WTC11 (cell line): ENCODE results near the gene ADA. TPM values are rescaled to one million over a fixed set of nuclear protein-coding genes. Genes with fewer than 3 reads are reported as not detected.

Source experiments
- ATAC-seq: fragments of 200-7000 bp; cut with Tn5 transposase; 2 replicates; pipeline ENCODE4 v1.10.0; 2021; ENCODE audit warnings: mild to moderate bottlenecking, moderate library complexity
- CTCF ChIA-PET: fragments of 300-600 bp; sonication (Branson Sonifier 250); formaldehyde crosslinking; loops from one replicate; lab custom pipeline; 2021; ENCODE audit warnings: antibody characterized with exemption; lab: Charles Lee
- POLR2A ChIA-PET: fragments of 350-600 bp; sonication (Branson Sonifier 250); formaldehyde crosslinking; loops from one replicate; lab custom pipeline; 2021; ENCODE audit warnings: antibody characterized with exemption; lab: Charles Lee
- DNase-seq: peaks from one replicate; pipeline ENCODE4 v3.0.0; 2021; ENCODE audit warnings: low spot score
- H3K27ac Mint-ChIP-seq: 2 replicates; pipeline ENCODE4 v1.8.0; 2021; ENCODE audit warnings: mixed read lengths
- H3K27me3 Mint-ChIP-seq: 2 replicates; pipeline ENCODE4 v1.8.0; 2021; ENCODE audit warnings: low read depth, mild to moderate bottlenecking, moderate library complexity, mixed read lengths
- H3K36me3 Mint-ChIP-seq: 2 replicates; pipeline ENCODE4 v1.8.0; 2021; ENCODE audit warnings: mixed read lengths
- H3K4me1 Mint-ChIP-seq: 2 replicates; pipeline ENCODE4 v1.8.0; 2022; ENCODE audit warnings: mixed read lengths
- H3K4me3 Mint-ChIP-seq: 2 replicates; pipeline ENCODE4 v1.8.0; 2021; ENCODE audit warnings: mild to moderate bottlenecking, moderate library complexity, mixed read lengths
- H3K9me3 Mint-ChIP-seq: 2 replicates; pipeline ENCODE4 v1.8.0; 2021; ENCODE audit warnings: mixed read lengths
- ATF1 ChIP-seq: sonication (generic); formaldehyde crosslinking; IDR thresholded peaks from 2 replicates; pipeline ENCODE4 v1.8.1; 2023; ENCODE audit warnings: mild to moderate bottlenecking, moderate library complexity, missing genetic modification reagents
- EMX1 ChIP-seq: fragments of 250-450 bp; sonication (Bioruptor Pico); IDR thresholded peaks from 2 replicates; pipeline ENCODE4 v1.8.0; 2021; ENCODE audit warnings: mild to moderate bottlenecking
- GTF2I ChIP-seq: fragments of 250-450 bp; sonication (Bioruptor Pico); conservative IDR thresholded peaks from 2 replicates; pipeline ENCODE4 v1.4.0; 2021; ENCODE audit warnings: mild to moderate bottlenecking
- HMGA2 ChIP-seq: fragments of 250-450 bp; sonication (Bioruptor Pico); IDR thresholded peaks from 2 replicates; pipeline ENCODE4 v1.4.0; 2021; ENCODE audit warnings: mild to moderate bottlenecking, moderate library complexity
- JAZF1 ChIP-seq: fragments of 250-450 bp; sonication (Bioruptor Pico); IDR thresholded peaks from 2 replicates; pipeline ENCODE4 v1.9.0; 2021; ENCODE audit warnings: moderate library complexity, mild to moderate bottlenecking, inconsistent platforms
- NFE2L1 ChIP-seq: sonication (generic); formaldehyde crosslinking; IDR thresholded peaks from 2 replicates; pipeline ENCODE4 v1.8.1; 2023; ENCODE audit warnings: missing genetic modification reagents
- NFYB ChIP-seq: sonication (generic); formaldehyde crosslinking; conservative IDR thresholded peaks from 2 replicates; pipeline ENCODE4 v1.8.0; 2022; ENCODE audit warnings: low read depth, missing genetic modification reagents
- NR1H2 ChIP-seq: sonication (generic); formaldehyde crosslinking; IDR thresholded peaks from 2 replicates; pipeline ENCODE4 v1.9.0; 2021; ENCODE audit warnings: mild to moderate bottlenecking, moderate library complexity, missing genetic modification reagents
- SOX15 ChIP-seq: fragments of 250-450 bp; sonication (Bioruptor Pico); IDR thresholded peaks from 2 replicates; pipeline ENCODE4 v1.9.0; 2021; ENCODE audit warnings: mild to moderate bottlenecking
- SP1 ChIP-seq: sonication (generic); formaldehyde crosslinking; conservative IDR thresholded peaks from 2 replicates; pipeline ENCODE4 v1.8.1; 2022; ENCODE audit warnings: missing genetic modification reagents
- ZBTB21 ChIP-seq: sonication (generic); formaldehyde crosslinking; IDR thresholded peaks from 2 replicates; pipeline ENCODE4 v1.8.1; 2023; ENCODE audit warnings: mild to moderate bottlenecking, missing genetic modification reagents, borderline replicate concordance
- ZNF263 ChIP-seq: sonication (generic); formaldehyde crosslinking; IDR thresholded peaks from 2 replicates; pipeline ENCODE4 v1.8.1; 2022; ENCODE audit warnings: low read depth, mild to moderate bottlenecking, moderate library complexity, missing genetic modification reagents
- ZNF317 ChIP-seq: sonication (generic); formaldehyde crosslinking; IDR thresholded peaks from 2 replicates; pipeline ENCODE4 v1.8.1; 2023; ENCODE audit warnings: low read depth, mild to moderate bottlenecking, moderate library complexity, missing genetic modification reagents, borderline replicate concordance
- ZNF396 ChIP-seq: fragments of 250-450 bp; sonication (Bioruptor Pico); IDR thresholded peaks from 2 replicates; pipeline ENCODE4 v1.8.0; 2021; ENCODE audit warnings: mild to moderate bottlenecking, moderate library complexity, borderline replicate concordance
- total RNA-seq: library from RNA; stranded (reverse); gene quantifications from 3 replicates; pipeline ENCODE4 v1.2.3, GENCODE V29; 2021
- TF ChIP-seq, protein P1 (sequence below): sonication (generic); formaldehyde crosslinking; IDR thresholded peaks from 2 replicates; pipeline ENCODE4 v1.8.1; 2023; ENCODE audit warnings: mild to moderate bottlenecking, missing genetic modification reagents, moderate library complexity
- TF ChIP-seq, protein P2 (sequence below): sonication (generic); formaldehyde crosslinking; IDR thresholded peaks from 2 replicates; pipeline ENCODE4 v1.8.0; 2023; ENCODE audit warnings: mild to moderate bottlenecking, missing genetic modification reagents
- TF ChIP-seq, protein P3 (sequence below): sonication (generic); formaldehyde crosslinking; IDR thresholded peaks from 2 replicates; pipeline ENCODE4 v1.8.1; 2023; ENCODE audit warnings: mild to moderate bottlenecking, missing genetic modification reagents, moderate library complexity
- TF ChIP-seq, protein P4 (sequence below): fragments of 250-450 bp; sonication (Bioruptor Pico); conservative IDR thresholded peaks from 2 replicates; pipeline ENCODE4 v1.9.0; 2021; ENCODE audit warnings: mild to moderate bottlenecking

The ADA gene
- total RNA-seq, 1 experiment from 2014 or later = 19.7 TPM

DNA sequence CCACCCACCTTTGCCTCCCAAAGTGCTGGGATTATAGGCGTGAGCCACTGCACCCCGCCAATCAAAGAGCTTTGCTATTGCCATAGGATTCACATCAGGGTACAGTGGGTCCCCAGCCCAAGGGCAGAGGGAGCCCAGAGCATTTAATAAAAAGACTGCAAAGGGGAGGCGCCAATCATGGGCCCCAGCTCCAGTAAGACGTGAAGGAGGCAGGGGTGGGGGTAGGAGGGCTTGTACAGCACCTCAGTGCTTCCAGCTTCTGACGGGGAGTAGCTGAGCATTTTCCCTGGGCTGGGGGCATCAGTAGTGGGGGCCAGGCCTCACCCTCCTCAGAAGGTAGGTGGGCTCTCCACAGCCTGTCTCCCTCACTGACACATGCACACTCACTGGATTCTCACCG, 1.5 kb downstream of the ADA start (continued):
- TF ChIP-seq NR1H2 (no peak), NFE2L1 (CRISPR knock-in tag) (no peak), EMX1 (CRISPR knock-in tag) (no peak)
- TF ChIP-seq, protein P1, sequence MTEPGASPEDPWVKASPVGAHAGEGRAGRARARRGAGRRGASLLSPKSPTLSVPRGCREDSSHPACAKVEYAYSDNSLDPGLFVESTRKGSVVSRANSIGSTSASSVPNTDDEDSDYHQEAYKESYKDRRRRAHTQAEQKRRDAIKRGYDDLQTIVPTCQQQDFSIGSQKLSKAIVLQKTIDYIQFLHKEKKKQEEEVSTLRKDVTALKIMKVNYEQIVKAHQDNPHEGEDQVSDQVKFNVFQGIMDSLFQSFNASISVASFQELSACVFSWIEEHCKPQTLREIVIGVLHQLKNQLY (CRISPR knock-in tag) = no peak
- TF ChIP-seq, protein P2, sequence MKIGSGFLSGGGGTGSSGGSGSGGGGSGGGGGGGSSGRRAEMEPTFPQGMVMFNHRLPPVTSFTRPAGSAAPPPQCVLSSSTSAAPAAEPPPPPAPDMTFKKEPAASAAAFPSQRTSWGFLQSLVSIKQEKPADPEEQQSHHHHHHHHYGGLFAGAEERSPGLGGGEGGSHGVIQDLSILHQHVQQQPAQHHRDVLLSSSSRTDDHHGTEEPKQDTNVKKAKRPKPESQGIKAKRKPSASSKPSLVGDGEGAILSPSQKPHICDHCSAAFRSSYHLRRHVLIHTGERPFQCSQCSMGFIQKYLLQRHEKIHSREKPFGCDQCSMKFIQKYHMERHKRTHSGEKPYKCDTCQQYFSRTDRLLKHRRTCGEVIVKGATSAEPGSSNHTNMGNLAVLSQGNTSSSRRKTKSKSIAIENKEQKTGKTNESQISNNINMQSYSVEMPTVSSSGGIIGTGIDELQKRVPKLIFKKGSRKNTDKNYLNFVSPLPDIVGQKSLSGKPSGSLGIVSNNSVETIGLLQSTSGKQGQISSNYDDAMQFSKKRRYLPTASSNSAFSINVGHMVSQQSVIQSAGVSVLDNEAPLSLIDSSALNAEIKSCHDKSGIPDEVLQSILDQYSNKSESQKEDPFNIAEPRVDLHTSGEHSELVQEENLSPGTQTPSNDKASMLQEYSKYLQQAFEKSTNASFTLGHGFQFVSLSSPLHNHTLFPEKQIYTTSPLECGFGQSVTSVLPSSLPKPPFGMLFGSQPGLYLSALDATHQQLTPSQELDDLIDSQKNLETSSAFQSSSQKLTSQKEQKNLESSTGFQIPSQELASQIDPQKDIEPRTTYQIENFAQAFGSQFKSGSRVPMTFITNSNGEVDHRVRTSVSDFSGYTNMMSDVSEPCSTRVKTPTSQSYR (CRISPR knock-in tag) = no peak

DNA sequence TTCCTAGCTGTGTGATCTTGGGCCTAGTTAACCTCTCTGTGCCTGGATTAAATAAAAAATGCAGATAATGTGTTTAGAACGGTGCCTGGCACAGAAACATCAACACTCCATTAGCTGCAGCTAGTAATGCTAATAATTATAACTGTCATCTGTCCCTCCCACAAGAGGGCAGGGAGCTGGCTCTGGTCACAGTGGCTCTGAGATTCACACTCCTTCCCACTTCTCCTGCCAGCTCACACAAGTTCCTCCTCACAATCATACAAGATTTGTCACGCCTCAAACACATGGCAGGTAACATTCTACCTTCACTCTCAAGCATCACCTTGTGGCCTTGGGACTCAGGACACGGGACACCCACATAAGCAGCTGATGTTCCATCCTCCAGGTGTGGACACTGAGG, 2.4 kb downstream of the ADA start:
- Mint-ChIP-seq H3K27me3 (peaks cover 29% of the 10 kb centered on the region), H3K36me3 (peaks cover 9% of the 10 kb centered on the region), H3K4me3 (no peak overlapping the region), H3K27ac (no peak overlapping the region), H3K9me3 (peaks cover 10% of the 10 kb centered on the region), H3K4me1 (peaks cover 63% of the 10 kb centered on the region)
- CTCF ChIA-PET = interaction anchor here (0.8 to 5.6 kb wide), 6 partner anchors 13 to 46 kb away, joined by 3 to 72 read pairs (median 4); no protein-coding TSS in a partner anchor
- ATAC-seq = no peak
- POLR2A ChIA-PET = interaction anchor here (0.5 kb wide), 1 partner anchor 808 kb away, joined by 5 read pairs; no protein-coding TSS in a partner anchor
- no peak for DNase-seq
- 0 out of 2 replicates have a peak, but pooled peaks have one; percentile 17 for TF ChIP-seq ZNF317 (CRISPR knock-in tag)
- TF ChIP-seq ZNF396 (CRISPR knock-in tag) = no peak

DNA sequence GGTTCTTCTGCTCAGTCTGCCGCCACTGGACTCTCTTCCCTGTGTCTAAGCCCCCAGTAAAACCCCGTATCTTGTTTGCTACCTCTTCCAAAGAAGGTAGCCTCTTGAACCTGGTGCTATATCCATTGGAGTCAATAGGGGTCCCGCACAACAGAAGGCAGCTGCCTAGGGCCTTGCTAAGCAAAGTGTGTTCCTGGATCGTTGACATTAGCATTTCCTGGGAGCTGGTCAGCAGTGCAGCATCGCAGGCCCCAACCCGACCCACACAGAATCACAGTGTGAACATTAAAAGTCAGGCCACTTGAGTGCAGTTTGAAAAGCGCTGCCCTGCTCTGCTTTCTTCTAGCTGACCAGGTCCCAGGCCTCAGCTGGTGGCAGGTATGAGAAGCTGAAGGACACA, 2.9 kb downstream of the ADA start:
- ATAC-seq = peak; percentile 50

More for the DNA sequence above, 2.9 kb downstream of the ADA start:
- Mint-ChIP-seq H3K4me1 (peaks cover 68% of the 10 kb centered on the region), H3K27ac (no peak overlapping the region), H3K9me3 (peaks cover 6% of the 10 kb centered on the region), H3K4me3 (no peak overlapping the region), H3K27me3 (peaks cover 23% of the 10 kb centered on the region), H3K36me3 (peaks cover 6% of the 10 kb centered on the region)
- CTCF ChIA-PET = interaction anchor here (0.8 to 5.6 kb wide), 6 partner anchors 12 to 45 kb away, joined by 3 to 72 read pairs (median 4); no protein-coding TSS in a partner anchor
- TF ChIP-seq NFYB (CRISPR knock-in tag) (no peak), HMGA2 (CRISPR knock-in tag) (no peak), ATF1 (no peak), SOX15 (no peak), SP1 (no peak), GTF2I (CRISPR knock-in tag) (no peak), JAZF1 (no peak), ZBTB21 (CRISPR knock-in tag) (no peak), ZNF263 (CRISPR knock-in tag) (no peak)
- TF ChIP-seq, protein P1 (CRISPR knock-in tag) = no peak
- TF ChIP-seq, protein P3, sequence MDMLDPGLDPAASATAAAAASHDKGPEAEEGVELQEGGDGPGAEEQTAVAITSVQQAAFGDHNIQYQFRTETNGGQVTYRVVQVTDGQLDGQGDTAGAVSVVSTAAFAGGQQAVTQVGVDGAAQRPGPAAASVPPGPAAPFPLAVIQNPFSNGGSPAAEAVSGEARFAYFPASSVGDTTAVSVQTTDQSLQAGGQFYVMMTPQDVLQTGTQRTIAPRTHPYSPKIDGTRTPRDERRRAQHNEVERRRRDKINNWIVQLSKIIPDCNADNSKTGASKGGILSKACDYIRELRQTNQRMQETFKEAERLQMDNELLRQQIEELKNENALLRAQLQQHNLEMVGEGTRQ (CRISPR knock-in tag) = no peak
- TF ChIP-seq, protein P4, sequence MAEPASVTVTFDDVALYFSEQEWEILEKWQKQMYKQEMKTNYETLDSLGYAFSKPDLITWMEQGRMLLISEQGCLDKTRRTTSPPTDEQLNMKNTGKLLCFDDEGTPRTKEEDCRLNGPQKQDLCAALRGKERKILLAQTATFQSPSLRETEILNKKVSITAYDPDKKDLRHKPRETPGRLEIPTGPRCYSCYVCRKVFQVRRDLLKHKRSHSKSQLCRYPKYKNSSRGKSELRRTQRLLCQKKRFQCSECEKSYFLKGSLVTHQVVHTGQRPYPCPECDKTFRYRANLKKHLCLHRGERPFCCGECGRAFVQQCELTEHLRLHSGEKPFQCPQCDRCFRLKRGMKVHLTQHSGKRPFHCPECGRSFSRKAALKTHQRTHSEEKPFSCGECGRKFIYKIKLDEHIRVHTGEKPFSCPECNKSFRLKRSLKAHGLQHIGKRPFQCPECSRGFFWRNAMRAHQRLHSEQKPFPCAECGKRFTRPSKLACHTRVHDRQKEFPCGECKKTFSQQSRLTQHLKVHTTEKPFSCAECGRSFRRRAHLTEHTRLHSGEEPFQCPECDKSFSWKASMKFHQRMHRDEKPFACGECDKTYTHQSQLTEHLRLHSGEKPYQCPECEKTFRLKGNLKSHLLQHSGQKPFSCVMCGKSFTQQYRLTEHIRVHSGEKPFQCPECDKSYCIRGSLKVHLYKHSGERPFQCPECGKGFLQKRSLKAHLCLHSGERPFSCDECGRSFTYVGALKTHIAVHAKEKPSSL (CRISPR knock-in tag) = no peak
- peak; percentile 26 for DNase-seq
- POLR2A ChIA-PET = interaction anchor here (0.5 kb wide), 1 partner anchor 807 kb away, joined by 5 read pairs; no protein-coding TSS in a partner anchor
